ENCODE measurements around the gene CACNA2D2. TPM values are rescaled to one million over a fixed set of nuclear protein-coding genes. Genes with fewer than 3 reads are reported as not detected.
A peak's percentile ranks its signal among the peaks of the same experiment; 100 is the strongest.

CACNA2D2 gene
- total and polyA plus RNA-seq, 2 of the 13 experiments (the other 11 are each of a cell fraction or from before 2014, with no cell fraction given) = not detected

- in situ Hi-C loops (cut with HindIII; ENCODE audit: extremely low pct_ligation_motif_present, low pct_unique_long_range_greater_than_20kb) (no loop called here), intact Hi-C loops (cut with micrococcal nuclease; ENCODE audit: unreplicated experiment) (no loop called here)
- Histone ChIP-seq H2AFZ (ENCODE audit: low read length) (no peak overlapping the region), H3K27ac (ENCODE audit: extremely low read length, insufficient read depth, low read length) (peak overlapping the region; percentile 2), H3K9ac (ENCODE audit: insufficient read depth, low read depth, low read length) (peak overlapping the region; percentile 10; the same call in 1 of the 2 replicates), H3K4me3 (replicated peaks in 1 of 3; ENCODE audit: insufficient read depth in 1 of 3, low read depth in 2 of 3, low read length in 3 of 3) (peak overlapping the region in 1 of 3 experiments; percentile 19; a peak in 1 of 6 replicates), H4K20me1 (ENCODE audit: insufficient read depth, low read length) (no peaks in the 10 kb centered on the region), H3K4me1 (ENCODE audit: insufficient read depth, low read length) (peaks cover 63% of the 10 kb centered on the region), H3K36me3 (replicated peaks in 1 of 2; ENCODE audit: control insufficient read depth in 1 of 2, insufficient read depth in 2 of 2, low read length in 2 of 2) (peaks cover 16 to 32% of the 10 kb centered on the region in 2 experiments), H3K79me2 (ENCODE audit: insufficient read depth, low read length) (peaks cover 25% of the 10 kb centered on the region), H3K9me3 (ENCODE audit: low read length) (no peaks in the 10 kb centered on the region), H3K4me2 (ENCODE audit: low read depth, low read length) (peak overlapping the region; percentile 94), H3K27me3 (ENCODE audit: control insufficient read depth in 1 of 2, insufficient read depth in 2 of 2, low read length in 2 of 2) (no peaks in the 10 kb centered on the region; a peak in 1 of 5 replicates)
- DNase-seq (ENCODE audit: low spot score) = no peak
- ATAC-seq = no peak
- ChIA-PET POLR2A (interaction anchor here (1.1 to 13.0 kb wide), 4 partner anchors 18 to 32 kb away, joined by 3 to 222 read pairs (median 6); partner anchors contain the start of genes CYB561D2, HYAL1, HYAL3 and IFRD2), CTCF (ENCODE audit: low intra/inter-chr PET ratio, low total read pairs) (no interaction called here)
- no TSS peak for BruUV-seq (replicated peaks)
- WGBS (ENCODE audit: low lambda C conversion rate) = 99% methylated on average over 10 of the region's 10 CpGs
- no peak for TF ChIP-seq ZNF501 (CRISPR knock-in tag; IDR thresholded peaks at IDR 0.05)
- no peak for TF ChIP-seq SAFB2 (CRISPR knock-in tag; IDR thresholded peaks at IDR 0.05; ENCODE audit: borderline replicate concordance, low read depth)
- no peak for FAIRE-seq
These were observed 184.8 kb downstream of the CACNA2D2 start for GRCh38 chr3:50318615-50319014.

GRCh38 chr3:50318163-50318562, 185.3 kb downstream of the CACNA2D2 start:
- FAIRE-seq = no peak
- POLR2A ChIA-PET = interaction anchor here (1.3 to 13.0 kb wide), 4 partner anchors 10 to 26 kb away, joined by 3 to 222 read pairs (median 6); partner anchors contain the start of genes HYAL1, HYAL3, IFRD2 and NAA80

More at GRCh38 chr3:50318163-50318562, 185.3 kb downstream of the CACNA2D2 start:
- H4K20me1 ChIP-seq (ENCODE audit: insufficient read depth, low read length) = no peaks in the 10 kb centered on the region
- H3K27ac ChIP-seq (ENCODE audit: extremely low read length, insufficient read depth, low read length) = no peak overlapping the region
- ATAC-seq (no peak), DNase-seq (ENCODE audit: low spot score) (no peak)
- peaks cover 16 to 32% of the 10 kb centered on the region in 2 experiments for H3K36me3 ChIP-seq (replicated peaks in 1 of 2; ENCODE audit: control insufficient read depth in 1 of 2, insufficient read depth in 2 of 2, low read length in 2 of 2)
- peaks cover 58% of the 10 kb centered on the region for H3K4me1 ChIP-seq (ENCODE audit: insufficient read depth, low read length)
- peak overlapping the region; percentile 94; the same call in 1 of the 2 replicates for H3K4me2 ChIP-seq (ENCODE audit: low read depth, low read length)
- 100% methylated on average over 3 of the region's 11 CpGs for WGBS (ENCODE audit: low lambda C conversion rate)
- H3K9ac ChIP-seq (ENCODE audit: insufficient read depth, low read depth, low read length) = no peak overlapping the region
- no peaks in the 10 kb centered on the region; a peak in 1 of 5 replicates for H3K27me3 ChIP-seq (ENCODE audit: control insufficient read depth in 1 of 2, insufficient read depth in 2 of 2, low read length in 2 of 2)
- in situ Hi-C loops (cut with HindIII; ENCODE audit: extremely low pct_ligation_motif_present, low pct_unique_long_range_greater_than_20kb) = no loop called here
- CTCF ChIA-PET (ENCODE audit: low intra/inter-chr PET ratio, low total read pairs) = no interaction called here
- H3K79me2 ChIP-seq (ENCODE audit: insufficient read depth, low read length) = peaks cover 25% of the 10 kb centered on the region
- H3K9me3 ChIP-seq (ENCODE audit: low read length) = no peaks in the 10 kb centered on the region
- BruUV-seq (replicated peaks) = no TSS peak
- TF ChIP-seq ZNF572 (CRISPR knock-in tag; IDR thresholded peaks at IDR 0.05) (no peak), HNRNPL (IDR thresholded peaks at IDR 0.05; ENCODE audit: low read depth, low read length) (0 out of 2 replicates have a peak, but pooled peaks have one; percentile 39), AGO2 (optimal IDR thresholded peaks at IDR 0.05; ENCODE audit: low read depth, low read length) (peak; percentile 75), RXRA (CRISPR knock-in tag; IDR thresholded peaks at IDR 0.05) (no peak), RBFOX2 (IDR thresholded peaks at IDR 0.05; ENCODE audit: low read depth, low read length) (peak; percentile 36), ZKSCAN5 (CRISPR knock-in tag; IDR thresholded peaks at IDR 0.05) (no peak), ZNF224 (CRISPR knock-in tag; IDR thresholded peaks at IDR 0.05) (no peak)
- TF ChIP-seq, protein P1, sequence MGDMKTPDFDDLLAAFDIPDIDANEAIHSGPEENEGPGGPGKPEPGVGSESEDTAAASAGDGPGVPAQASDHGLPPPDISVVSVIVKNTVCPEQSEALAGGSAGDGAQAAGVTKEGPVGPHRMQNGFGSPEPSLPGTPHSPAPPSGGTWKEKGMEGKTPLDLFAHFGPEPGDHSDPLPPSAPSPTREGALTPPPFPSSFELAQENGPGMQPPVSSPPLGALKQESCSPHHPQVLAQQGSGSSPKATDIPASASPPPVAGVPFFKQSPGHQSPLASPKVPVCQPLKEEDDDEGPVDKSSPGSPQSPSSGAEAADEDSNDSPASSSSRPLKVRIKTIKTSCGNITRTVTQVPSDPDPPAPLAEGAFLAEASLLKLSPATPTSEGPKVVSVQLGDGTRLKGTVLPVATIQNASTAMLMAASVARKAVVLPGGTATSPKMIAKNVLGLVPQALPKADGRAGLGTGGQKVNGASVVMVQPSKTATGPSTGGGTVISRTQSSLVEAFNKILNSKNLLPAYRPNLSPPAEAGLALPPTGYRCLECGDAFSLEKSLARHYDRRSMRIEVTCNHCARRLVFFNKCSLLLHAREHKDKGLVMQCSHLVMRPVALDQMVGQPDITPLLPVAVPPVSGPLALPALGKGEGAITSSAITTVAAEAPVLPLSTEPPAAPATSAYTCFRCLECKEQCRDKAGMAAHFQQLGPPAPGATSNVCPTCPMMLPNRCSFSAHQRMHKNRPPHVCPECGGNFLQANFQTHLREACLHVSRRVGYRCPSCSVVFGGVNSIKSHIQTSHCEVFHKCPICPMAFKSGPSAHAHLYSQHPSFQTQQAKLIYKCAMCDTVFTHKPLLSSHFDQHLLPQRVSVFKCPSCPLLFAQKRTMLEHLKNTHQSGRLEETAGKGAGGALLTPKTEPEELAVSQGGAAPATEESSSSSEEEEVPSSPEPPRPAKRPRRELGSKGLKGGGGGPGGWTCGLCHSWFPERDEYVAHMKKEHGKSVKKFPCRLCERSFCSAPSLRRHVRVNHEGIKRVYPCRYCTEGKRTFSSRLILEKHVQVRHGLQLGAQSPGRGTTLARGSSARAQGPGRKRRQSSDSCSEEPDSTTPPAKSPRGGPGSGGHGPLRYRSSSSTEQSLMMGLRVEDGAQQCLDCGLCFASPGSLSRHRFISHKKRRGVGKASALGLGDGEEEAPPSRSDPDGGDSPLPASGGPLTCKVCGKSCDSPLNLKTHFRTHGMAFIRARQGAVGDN (CRISPR knock-in tag; IDR thresholded peaks at IDR 0.05) = 0 out of 2 replicates have a peak, but pooled peaks have one; percentile 32
- intact Hi-C loops (cut with micrococcal nuclease; ENCODE audit: unreplicated experiment) = no loop called here
- no peak overlapping the region for H2AFZ ChIP-seq (ENCODE audit: low read length)
- no peak overlapping the region for H3K4me3 ChIP-seq (replicated peaks in 1 of 3; ENCODE audit: insufficient read depth in 1 of 3, low read depth in 2 of 3, low read length in 3 of 3)

Measured in HepG2 (cell line).